Ecto neural progenitor cell (in vitro differentiated cells): Measurements from ENCODE around the gene SRPX.

Experiments
- DNase-seq: peaks from one replicate; pipeline ENCODE4 v3.0.0-alpha.2; 2018; ENCODE audit warnings: low spot score

Gene SRPX

GRCh38 chrX:38206542-38206941 lies 14.1 kb downstream of the SRPX start:
- DNase-seq, result no peak

DNA sequence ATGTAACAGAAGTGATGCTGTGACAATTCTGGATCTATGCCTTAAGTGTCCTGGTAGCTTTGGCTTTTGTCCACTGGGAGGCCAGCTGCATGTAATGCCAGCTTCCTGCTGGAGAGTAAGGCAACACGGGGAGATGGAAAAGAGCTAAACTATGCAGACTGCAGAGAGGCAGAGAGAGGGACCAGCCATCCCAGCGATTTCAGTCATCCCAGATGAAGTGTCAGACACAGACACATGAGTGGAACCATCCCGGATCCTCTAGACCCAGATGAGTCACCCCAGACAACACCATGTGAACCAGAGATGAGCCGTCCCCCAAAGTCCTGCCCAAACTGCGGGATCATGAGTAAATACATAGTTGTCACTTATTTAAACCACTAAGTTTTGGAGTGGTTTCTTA lies 14.6 kb downstream of the SRPX start:
- DNase-seq, result no peak

GRCh38 chrX:38205039-38205438 lies 15.6 kb downstream of the SRPX start:
- DNase-seq, result no peak

- no peak for DNase-seq
Observed at GRCh38 chrX:38192007-38192810, 28.5 kb downstream of the SRPX start.

DNA sequence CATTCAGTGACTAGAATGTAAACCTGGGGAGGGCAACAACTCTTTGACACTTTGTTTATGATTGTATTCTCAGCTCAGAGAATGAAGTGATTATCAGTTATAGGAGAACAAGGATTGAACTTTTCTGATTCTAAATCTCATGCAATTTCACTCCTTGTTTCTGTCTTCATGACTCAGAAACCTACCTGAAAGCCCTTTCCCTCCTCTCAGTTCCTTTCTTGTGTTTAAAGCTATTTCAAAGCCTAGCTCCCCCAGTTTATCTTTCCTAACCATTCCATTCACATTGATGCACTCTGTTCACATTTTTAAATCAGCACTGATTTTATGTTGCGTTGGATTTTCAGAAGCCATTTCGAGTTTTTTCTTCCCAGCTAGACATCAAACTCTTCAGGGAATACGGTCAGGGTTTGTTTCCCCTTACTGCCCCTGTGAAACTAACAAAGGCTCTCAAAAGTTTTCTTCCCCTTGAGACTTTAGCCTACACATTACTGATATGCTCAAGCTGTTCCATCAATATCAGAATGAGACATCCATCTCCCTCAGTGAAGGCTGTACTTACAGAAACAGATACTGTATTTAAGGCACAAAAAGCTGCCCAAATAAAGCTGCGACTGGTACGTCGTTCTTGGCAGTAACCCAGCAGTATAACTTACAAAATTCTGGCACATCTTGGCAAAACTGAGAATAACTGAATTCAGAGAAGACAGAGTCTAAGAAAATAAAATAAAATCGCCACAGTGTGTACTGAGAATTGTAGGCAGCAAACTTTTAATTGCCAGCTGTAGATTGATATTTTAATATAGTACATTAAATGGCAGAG lies 31.0 kb downstream of the SRPX start:
- DNase-seq, result no peak

GRCh38 chrX:38183596-38183995 lies 37.1 kb downstream of the SRPX start:
- DNase-seq, result no peak

DNA sequence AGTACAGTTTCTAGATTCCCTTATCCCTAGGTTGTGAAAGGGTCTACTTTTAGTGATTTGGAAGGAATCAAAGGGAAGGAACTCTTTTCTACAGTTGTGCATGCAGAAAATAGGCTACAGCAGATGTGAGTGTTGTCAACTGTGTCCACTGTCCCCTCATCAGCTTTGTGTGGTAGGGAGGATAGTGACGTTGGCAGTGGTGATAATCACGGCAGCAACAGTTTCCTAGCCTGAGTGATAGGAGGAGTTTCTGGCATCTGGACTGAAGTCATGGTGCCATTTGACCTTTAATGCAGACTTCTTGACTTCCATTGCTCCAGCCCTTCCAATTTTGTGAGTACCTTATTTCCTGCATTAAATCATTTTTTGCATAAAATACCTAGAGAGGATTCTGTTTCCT lies 39.3 kb downstream of the SRPX start:
- DNase-seq, result no peak

GRCh38 chrX:38178396-38178795 lies 42.3 kb downstream of the SRPX start:
- no peak for DNase-seq

DNA sequence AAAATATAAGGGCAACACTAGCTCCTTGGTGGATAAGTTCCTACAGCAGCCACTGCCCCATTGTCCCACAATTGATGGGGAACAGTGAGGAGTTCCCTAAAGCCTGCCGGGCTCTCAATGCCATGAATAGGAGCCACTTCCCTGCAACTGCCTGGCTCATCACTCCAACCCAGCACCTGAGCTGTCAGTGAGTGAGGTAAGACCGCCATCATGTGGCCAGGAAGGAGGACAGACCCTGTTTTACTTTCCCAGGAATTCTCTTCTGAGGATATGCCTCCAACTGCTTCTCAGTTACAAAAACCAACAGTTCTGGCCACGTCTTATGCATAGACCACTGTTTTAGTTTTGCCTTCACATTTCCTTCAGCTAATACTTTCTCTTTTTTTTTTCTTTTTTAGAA lies 45.5 kb downstream of the SRPX start:
- peak; percentile 58 for DNase-seq

GRCh38 chrX:38172596-38172995 lies 48.1 kb downstream of the SRPX start:
- DNase-seq, result no peak

DNA sequence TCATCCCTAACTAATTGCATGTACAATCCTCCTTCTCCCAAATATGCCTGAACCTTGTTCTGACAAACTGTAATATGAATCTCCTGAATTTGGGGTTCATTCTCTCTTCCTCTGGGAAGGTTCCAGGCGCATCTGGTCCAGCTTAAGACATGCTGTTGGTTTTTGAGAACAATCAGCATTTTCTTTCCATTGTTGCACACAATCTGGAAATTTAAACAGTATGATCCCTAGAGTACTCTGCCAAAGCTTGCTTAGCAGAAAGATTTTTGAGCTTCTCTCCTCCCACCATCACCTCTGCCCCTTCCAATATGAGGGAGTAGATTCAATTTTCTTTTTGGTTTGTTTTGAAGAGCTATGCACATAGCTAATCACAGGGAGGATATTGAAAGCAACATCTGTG lies 50.1 kb downstream of the SRPX start:
- DNase-seq, result no peak

GRCh38 chrX:38166478-38167083 lies 54.1 kb downstream of the SRPX start:
- DNase-seq, result no peak

DNA sequence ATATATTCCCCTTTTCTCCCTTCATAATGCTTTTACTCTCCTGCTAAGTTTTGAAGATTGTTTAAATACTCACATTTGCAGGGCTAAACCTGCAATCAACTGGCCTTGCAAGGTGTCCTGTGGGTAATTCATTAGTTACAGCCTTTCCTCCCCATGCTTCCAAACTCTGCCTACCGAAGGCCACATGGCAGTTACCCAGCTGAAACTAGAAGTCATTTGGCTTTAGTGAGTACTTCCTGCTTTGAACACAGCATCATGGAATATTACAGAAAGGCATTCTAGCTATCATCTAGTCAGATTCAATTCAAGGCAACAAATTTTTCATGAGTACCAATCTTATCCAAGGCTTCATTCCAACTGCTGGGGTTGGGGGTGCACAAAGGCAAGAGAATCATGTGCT lies 55.6 kb downstream of the SRPX start:
- DNase-seq, result no peak

- no peak for DNase-seq
Observed at GRCh38 chrX:38163193-38163592, 57.5 kb downstream of the SRPX start.

GRCh38 chrX:38156838-38157237 lies 63.8 kb downstream of the SRPX start:
- DNase-seq, result no peak

GRCh38 chrX:38154818-38155217 lies 65.9 kb downstream of the SRPX start:
- DNase-seq, result no peak

GRCh38 chrX:38154340-38154739 lies 66.3 kb downstream of the SRPX start:
- no peak for DNase-seq

DNA sequence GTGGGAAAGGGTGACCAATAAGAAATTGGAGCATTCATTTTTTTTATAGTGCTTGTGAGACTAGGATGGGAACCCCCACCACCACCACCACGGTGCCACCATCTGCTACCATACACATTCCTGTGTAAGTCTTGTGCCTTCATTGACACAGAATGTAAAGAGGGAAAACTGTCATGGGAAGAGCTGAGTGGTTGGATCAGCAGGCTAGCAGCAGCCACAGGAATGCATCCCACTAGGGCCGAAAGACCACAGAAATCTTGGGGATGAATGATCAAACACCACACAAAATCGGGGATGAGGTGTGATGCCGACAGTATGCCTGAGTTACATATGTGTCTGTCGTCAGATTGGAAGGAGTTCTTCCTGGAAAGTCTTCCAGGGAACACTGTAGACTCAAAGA lies 69.2 kb downstream of the SRPX start:
- no peak for DNase-seq

GRCh38 chrX:38150993-38151392 lies 69.7 kb downstream of the SRPX start:
- no peak for DNase-seq

DNA sequence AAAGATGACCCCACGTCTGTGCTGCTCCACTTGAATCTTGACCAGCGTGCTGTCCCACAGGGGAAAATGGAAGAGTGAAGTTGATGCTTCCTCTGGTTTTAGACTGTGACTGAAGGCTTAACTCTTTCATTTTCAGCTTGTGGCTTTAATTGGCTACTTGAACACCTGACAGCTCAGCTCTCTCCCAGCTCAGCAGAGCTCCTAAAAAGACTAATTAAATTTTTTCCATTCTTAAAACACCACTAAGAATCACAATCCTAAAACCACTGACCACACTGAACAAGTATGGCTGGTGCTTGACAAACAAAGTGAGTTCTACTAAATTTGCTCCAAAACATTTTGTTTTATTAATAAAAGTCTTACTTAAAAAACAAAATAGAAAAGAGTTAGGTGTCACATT lies 71.7 kb downstream of the SRPX start:
- DNase-seq, result no peak

DNA sequence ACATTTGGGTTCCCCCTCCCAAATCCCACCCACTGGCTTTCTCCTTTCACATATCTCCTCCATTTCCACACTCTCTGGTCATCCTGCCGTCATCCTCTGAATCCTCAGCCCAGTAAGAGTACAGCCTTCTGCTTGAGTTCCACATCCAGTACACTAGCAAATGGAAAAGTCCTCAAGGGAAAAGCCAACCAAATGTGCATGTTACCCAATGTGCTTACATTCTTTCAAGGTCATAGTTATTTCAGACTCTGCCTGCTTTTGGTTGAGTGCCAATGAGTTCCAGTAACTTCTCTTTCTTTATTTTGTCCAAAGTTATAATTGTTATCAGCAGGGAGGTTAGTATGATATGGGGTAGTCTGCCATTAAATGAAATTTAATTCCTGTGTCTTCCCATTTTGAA lies 78.1 kb downstream of the SRPX start:
- no peak for DNase-seq

GRCh38 chrX:38138900-38139299 lies 81.8 kb downstream of the SRPX start:
- no peak for DNase-seq
